HCT116 (cell line): ENCODE measurements around the gene ZBTB21. TPM values are rescaled to one million over a fixed set of nuclear protein-coding genes. Genes with fewer than 3 reads are reported as not detected.

ENCODE experiments used
- ATAC-seq: fragments of 200-7000 bp; cut with Tn5 transposase; 2 replicates; pipeline ENCODE4 v1.9.1; 2020; ENCODE audit warnings: mild to moderate bottlenecking, moderate library complexity
- BruUV-seq: library from RNA; stranded (reverse); fragments of 400-500 nt; replicated peaks from 2 replicates; lab custom pipeline; 2021; lab: Mats Ljungman, UMichigan
- CTCF ChIA-PET: fragments of 300-600 bp; sonication (Branson Sonifier 250); formaldehyde crosslinking; loops from one replicate; lab custom pipeline; 2021; ENCODE audit warnings: antibody characterized with exemption; lab: Charles Lee
- POLR2A ChIA-PET: fragments of 300-600, 350-600 bp; sonication (Branson Sonifier 250); formaldehyde crosslinking; loops from one replicate; lab custom pipeline; 2021; ENCODE audit warnings: antibody characterized with exemption; lab: Charles Lee
- RAD21 ChIA-PET, 2 experiments: fragments of 300-600 bp; sonication (Branson Sonifier 250); formaldehyde crosslinking; loops; one replicate each; lab custom pipeline; 2023; ENCODE audit warnings: low total read pairs in 2 of 2; ENCODE audit not compliant: uncharacterized antibody in 2 of 2, unreplicated experiment in 2 of 2, low non-redundant PET in 1 of 2; lab: Charles Lee
- DNase-seq: peaks from one replicate; pipeline ENCODE4 v3.0.0-alpha.2; 2010; ENCODE audit warnings: low read depth, low spot score
- H2AFZ ChIP-seq: fragments of 200-600 bp; shearing (Covaris generic), sonication (generic); 2 replicates; pipeline ENCODE4 v1.6.1; 2017; ENCODE audit warnings: low read depth, mixed run types, mixed read lengths, antibody characterized with exemption, low read length; ENCODE audit not compliant: poor library complexity, severe bottlenecking
- H3K27ac ChIP-seq: 2 replicates; pipeline ENCODE4 v1.5.1; 2012; ENCODE audit warnings: low read depth, low read length
- H3K27me3 ChIP-seq: fragments of 200-600 bp; sonication (generic); 2 replicates; pipeline ENCODE4 v1.6.1; 2016; ENCODE audit warnings: mixed run types, low read length, mixed read lengths; ENCODE audit not compliant: insufficient read depth
- H3K36me3 ChIP-seq, 2 experiments: fragments of 200-500 bp in 1 of 2; fragments of 200-600 bp in 1 of 2; sonication (Bioruptor generic) in 1 of 2; sonication (generic) in 1 of 2; 2 replicates each; pipeline versions ENCODE4 v1.5.1 to v1.6.1; 2014 to 2016; ENCODE audit warnings: low read length in 2 of 2, inconsistent platforms in 1 of 2, mixed read lengths in 1 of 2, mixed run types in 1 of 2; ENCODE audit not compliant: insufficient read depth in 2 of 2, control insufficient read depth in 1 of 2
- H3K4me1 ChIP-seq, 2 experiments: fragments of 200-600 bp in 1 of 2; sonication (generic) in 1 of 2; 2 replicates each; pipeline versions ENCODE4 v1.5.1 to v1.6.1; 2012 to 2017; ENCODE audit warnings: low read length in 2 of 2, inconsistent platforms in 1 of 2, mild to moderate bottlenecking in 1 of 2, mixed read lengths in 1 of 2, mixed run types in 1 of 2, moderate library complexity in 1 of 2; ENCODE audit not compliant: insufficient read depth in 2 of 2, control insufficient read depth in 1 of 2
- H3K4me2 ChIP-seq: fragments of 200-600 bp; sonication (generic); 2 replicates; pipeline ENCODE4 v1.6.1; 2017; ENCODE audit warnings: mixed run types, low read length, mixed read lengths
- H3K4me3 ChIP-seq, 2 experiments: fragments of 200-600 bp in 1 of 2; sonication (generic) in 1 of 2; replicated peaks in 1 of 2; 2 replicates each; pipeline ENCODE4 v1.5.1; 2011 to 2016; ENCODE audit warnings: low read length in 2 of 2, control low read depth in 1 of 2, low read depth in 1 of 2, mild to moderate bottlenecking in 1 of 2, mixed read lengths in 1 of 2, mixed run types in 1 of 2
- H3K79me2 ChIP-seq: fragments of 200-600 bp; sonication (generic); 2 replicates; pipeline ENCODE4 v1.6.1; 2017; ENCODE audit warnings: mild to moderate bottlenecking, mixed run types, low read length, moderate library complexity, mixed read lengths; ENCODE audit not compliant: insufficient read depth
- H3K9ac ChIP-seq: fragments of 200-600 bp; sonication (generic); 2 replicates; pipeline ENCODE4 v1.6.1; 2016; ENCODE audit warnings: low read length, mixed read lengths
- H3K9me2 ChIP-seq: fragments of 200-600 bp; sonication (generic), shearing (Covaris generic); 2 replicates; pipeline ENCODE4 v1.6.1; 2017; ENCODE audit warnings: mixed run types, mild to moderate bottlenecking, moderate library complexity; ENCODE audit not compliant: insufficient read depth
- H3K9me3 ChIP-seq, 2 experiments: fragments of 200-500 bp in 1 of 2; fragments of 200-600 bp in 1 of 2; sonication (Bioruptor generic) in 1 of 2; sonication (generic) in 1 of 2; 2 replicates each; pipeline ENCODE4 v1.6.1; 2014 to 2017; ENCODE audit warnings: low read length in 2 of 2, mixed read lengths in 2 of 2, inconsistent platforms in 1 of 2, low read depth in 1 of 2, mild to moderate bottlenecking in 1 of 2, mixed run types in 1 of 2, moderate library complexity in 1 of 2; ENCODE audit not compliant: control insufficient read depth in 1 of 2, insufficient read depth in 1 of 2
- H4K20me1 ChIP-seq: fragments of 200-600 bp; sonication (generic), shearing (Covaris generic); 2 replicates; pipeline ENCODE4 v1.6.1; 2017; ENCODE audit warnings: mixed run types, mild to moderate bottlenecking, moderate library complexity; ENCODE audit not compliant: insufficient read depth
- CBX3 ChIP-seq: IDR thresholded peaks from 2 replicates; pipeline ENCODE4 v1.6.1; 2012; ENCODE audit warnings: low read depth
- CEBPB ChIP-seq: IDR thresholded peaks from 2 replicates; pipeline ENCODE4 v1.6.1; 2012; ENCODE audit warnings: low read depth
- CTCF ChIP-seq, 3 experiments: fragments of 200-600 bp in 1 of 3; sonication (generic) in 1 of 3; IDR thresholded peaks in 2 of 3; conservative IDR thresholded peaks in 1 of 3; 2 replicates each; pipeline ENCODE4 v1.5.1; 2012 to 2017; ENCODE audit warnings: low read depth in 2 of 3, low read length in 2 of 3, antibody characterized with exemption in 1 of 3, borderline replicate concordance in 1 of 3, control low read depth in 1 of 3, mild to moderate bottlenecking in 1 of 3, mixed read lengths in 1 of 3, mixed run types in 1 of 3, moderate library complexity in 1 of 3; ENCODE audit not compliant: insufficient read depth in 1 of 3
- EGR1 ChIP-seq: IDR thresholded peaks from 2 replicates; pipeline ENCODE4 v1.6.1; 2012; ENCODE audit warnings: low read depth
- ELF1 ChIP-seq: IDR thresholded peaks from 2 replicates; pipeline ENCODE4 v1.6.1; 2012; ENCODE audit warnings: low read depth, borderline replicate concordance
- EZH2 ChIP-seq: fragments of 200-600 bp; sonication (generic); IDR thresholded peaks from 2 replicates; pipeline ENCODE4 v1.6.1; 2017; ENCODE audit warnings: antibody characterized with exemption, mixed run types
- EZH2phosphoT487 ChIP-seq: fragments of 200-600 bp; IDR thresholded peaks from 2 replicates; pipeline ENCODE4 v1.6.1; 2018; ENCODE audit warnings: antibody characterized with exemption, borderline replicate concordance
- FOSL1 ChIP-seq: IDR thresholded peaks from 2 replicates; pipeline ENCODE4 v1.6.1; 2012; ENCODE audit warnings: low read depth
- JUND ChIP-seq: IDR thresholded peaks from 2 replicates; pipeline ENCODE4 v1.6.1; 2012
- POLR2A ChIP-seq: IDR thresholded peaks from 2 replicates; pipeline ENCODE4 v1.7.0; 2011; ENCODE audit warnings: borderline replicate concordance; ENCODE audit not compliant: insufficient read depth, insufficient read length; ENCODE audit errors: extremely low read depth
- RAD21 ChIP-seq: IDR thresholded peaks from 2 replicates; pipeline ENCODE4 v1.6.1; 2012; ENCODE audit warnings: low read depth, mild to moderate bottlenecking
- SP1 ChIP-seq: IDR thresholded peaks from 2 replicates; pipeline ENCODE4 v1.6.1; 2012; ENCODE audit warnings: low read depth
- TCF7L2 ChIP-seq: IDR thresholded peaks from 2 replicates; pipeline ENCODE4 v1.7.0; 2011; ENCODE audit warnings: borderline replicate concordance, inconsistent platforms; ENCODE audit not compliant: insufficient read depth, insufficient read length; ENCODE audit errors: extremely low read depth
- YY1 ChIP-seq: IDR thresholded peaks from 2 replicates; pipeline ENCODE4 v1.6.1; 2011; ENCODE audit warnings: low read length, low read depth, moderate library complexity, mild to moderate bottlenecking; ENCODE audit not compliant: insufficient replicate concordance; ENCODE audit errors: extremely low read depth
- ZBTB33 ChIP-seq: IDR thresholded peaks from 2 replicates; pipeline ENCODE4 v1.6.1; 2011; ENCODE audit warnings: mild to moderate bottlenecking, low read length, moderate library complexity; ENCODE audit not compliant: insufficient replicate concordance; ENCODE audit errors: extremely low read depth
- ZFX ChIP-seq: fragments of 450-650 bp; IDR thresholded peaks from 2 replicates; pipeline ENCODE4 v1.6.1; 2017
- ZNF274 ChIP-seq: fragments of 200-500 bp; sonication (Bioruptor generic); IDR thresholded peaks from 2 replicates; pipeline ENCODE4 v1.6.1; 2014; ENCODE audit warnings: mild to moderate bottlenecking, low read depth, low read length, inconsistent platforms
- intact Hi-C: fragments of 100-400 bp; cut with micrococcal nuclease; formaldehyde crosslinking; loops from 2 replicates; pipeline ENCODE4 v1.10.0; 2022
- total RNA-seq: library from RNA; stranded (reverse); gene quantifications from one replicate; pipeline ENCODE4 v1.2.1, GENCODE V29; 2021; ENCODE audit not compliant: unreplicated experiment
- TF ChIP-seq, protein P1 (sequence below): IDR thresholded peaks from 2 replicates; pipeline ENCODE4 v1.6.1; 2012; ENCODE audit warnings: low read depth
- TF ChIP-seq, protein P2 (sequence below): IDR thresholded peaks from 2 replicates; pipeline ENCODE4 v1.6.1; 2012

Gene ZBTB21
- total RNA-seq, 1 experiment from 2014 or later = 28.7 TPM

DNA sequence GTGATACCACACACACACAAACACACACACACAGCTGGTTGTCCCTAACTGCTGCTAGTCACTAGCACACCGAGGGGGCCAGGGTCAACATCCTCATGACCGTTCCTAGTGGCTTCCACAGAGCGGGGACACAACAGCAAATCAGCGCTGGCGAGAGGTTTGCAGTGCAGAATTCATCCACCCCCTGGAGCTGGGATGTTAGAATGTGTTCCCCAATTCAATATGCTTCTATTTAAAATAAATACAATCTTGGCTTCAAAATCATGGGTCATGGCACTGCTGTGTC is 40.1 kb downstream of the ZBTB21 start:
- H3K27me3 ChIP-seq = no peaks in the 10 kb centered on the region
- ChIA-PET RAD21 (no interaction called here), CTCF (interaction anchor here (0.7 kb wide), 1 partner anchor 12 kb away, joined by 3 read pairs; no protein-coding TSS in a partner anchor), POLR2A (no interaction called here)
- no peaks in the 10 kb centered on the region for H3K36me3 ChIP-seq
- no peaks in the 10 kb centered on the region for H3K9me3 ChIP-seq
- no peaks in the 10 kb centered on the region for H3K9me2 ChIP-seq
- no peak overlapping the region for H3K27ac ChIP-seq
- H2AFZ ChIP-seq = no peak overlapping the region
- H3K79me2 ChIP-seq = no peaks in the 10 kb centered on the region
- no peak overlapping the region for H3K9ac ChIP-seq
- no TSS peak for BruUV-seq
- no peak for ATAC-seq
- TF ChIP-seq RAD21 (no peak), EZH2phosphoT487 (no peak), FOSL1 (no peak), CBX3 (no peak), EGR1 (no peak), CTCF (IDR thresholded peaks at IDR 0.05 in 2 of 3, conservative IDR thresholded peaks at IDR 0.05 in 1 of 3; ENCODE audit: borderline replicate concordance in 1 of 3, insufficient read depth in 1 of 3, low read depth in 2 of 3, low read length in 2 of 3) (no peak), JUND (no peak), CEBPB (no peak), EZH2 (no peak), SP1 (no peak), POLR2A (no peak), YY1 (no peak), ZFX (no peak), ZNF274 (no peak), TCF7L2 (no peak), ZBTB33 (no peak), ELF1 (no peak)
- TF ChIP-seq, protein P1, sequence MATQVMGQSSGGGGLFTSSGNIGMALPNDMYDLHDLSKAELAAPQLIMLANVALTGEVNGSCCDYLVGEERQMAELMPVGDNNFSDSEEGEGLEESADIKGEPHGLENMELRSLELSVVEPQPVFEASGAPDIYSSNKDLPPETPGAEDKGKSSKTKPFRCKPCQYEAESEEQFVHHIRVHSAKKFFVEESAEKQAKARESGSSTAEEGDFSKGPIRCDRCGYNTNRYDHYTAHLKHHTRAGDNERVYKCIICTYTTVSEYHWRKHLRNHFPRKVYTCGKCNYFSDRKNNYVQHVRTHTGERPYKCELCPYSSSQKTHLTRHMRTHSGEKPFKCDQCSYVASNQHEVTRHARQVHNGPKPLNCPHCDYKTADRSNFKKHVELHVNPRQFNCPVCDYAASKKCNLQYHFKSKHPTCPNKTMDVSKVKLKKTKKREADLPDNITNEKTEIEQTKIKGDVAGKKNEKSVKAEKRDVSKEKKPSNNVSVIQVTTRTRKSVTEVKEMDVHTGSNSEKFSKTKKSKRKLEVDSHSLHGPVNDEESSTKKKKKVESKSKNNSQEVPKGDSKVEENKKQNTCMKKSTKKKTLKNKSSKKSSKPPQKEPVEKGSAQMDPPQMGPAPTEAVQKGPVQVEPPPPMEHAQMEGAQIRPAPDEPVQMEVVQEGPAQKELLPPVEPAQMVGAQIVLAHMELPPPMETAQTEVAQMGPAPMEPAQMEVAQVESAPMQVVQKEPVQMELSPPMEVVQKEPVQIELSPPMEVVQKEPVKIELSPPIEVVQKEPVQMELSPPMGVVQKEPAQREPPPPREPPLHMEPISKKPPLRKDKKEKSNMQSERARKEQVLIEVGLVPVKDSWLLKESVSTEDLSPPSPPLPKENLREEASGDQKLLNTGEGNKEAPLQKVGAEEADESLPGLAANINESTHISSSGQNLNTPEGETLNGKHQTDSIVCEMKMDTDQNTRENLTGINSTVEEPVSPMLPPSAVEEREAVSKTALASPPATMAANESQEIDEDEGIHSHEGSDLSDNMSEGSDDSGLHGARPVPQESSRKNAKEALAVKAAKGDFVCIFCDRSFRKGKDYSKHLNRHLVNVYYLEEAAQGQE = no peak
- TF ChIP-seq, protein P2, sequence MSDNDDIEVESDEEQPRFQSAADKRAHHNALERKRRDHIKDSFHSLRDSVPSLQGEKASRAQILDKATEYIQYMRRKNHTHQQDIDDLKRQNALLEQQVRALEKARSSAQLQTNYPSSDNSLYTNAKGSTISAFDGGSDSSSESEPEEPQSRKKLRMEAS = no peak
- H3K4me3 ChIP-seq = no peak overlapping the region
- no peaks in the 10 kb centered on the region for H3K4me1 ChIP-seq
- intact Hi-C loops = no loop called here
- no peaks in the 10 kb centered on the region for H4K20me1 ChIP-seq
- H3K4me2 ChIP-seq = no peak overlapping the region
- DNase-seq = no peak
